Skeletal muscle satellite cell (primary cell): Measurements from ENCODE around the gene ARHGAP40. TPM values are rescaled to one million over a fixed set of nuclear protein-coding genes. Genes with fewer than 3 reads are reported as not detected.
A peak's percentile ranks its signal among the peaks of the same experiment; 100 is the strongest.

Source experiments
- H3K27me3 ChIP-seq: 2 replicates; pipeline ENCODE4 v1.7.0; 2013; ENCODE audit warnings: low read length; ENCODE audit not compliant: control insufficient read depth, insufficient read depth
- H3K36me3 ChIP-seq: 2 replicates; pipeline ENCODE4 v1.7.0; 2013; ENCODE audit warnings: mild to moderate bottlenecking, control low read depth, low read length; ENCODE audit not compliant: insufficient read depth
- H3K4me1 ChIP-seq: 2 replicates; pipeline ENCODE4 v1.7.0; 2013; ENCODE audit warnings: low read length; ENCODE audit not compliant: control insufficient read depth, insufficient read depth
- H3K4me2 ChIP-seq: 2 replicates; pipeline ENCODE4 v1.7.0; 2013; ENCODE audit warnings: mild to moderate bottlenecking, low read length
- H3K4me3 ChIP-seq: 2 replicates; pipeline ENCODE4 v1.7.0; 2013; ENCODE audit warnings: low read length
- H3K9ac ChIP-seq: 2 replicates; pipeline ENCODE4 v1.7.0; 2013; ENCODE audit warnings: mild to moderate bottlenecking, low read depth, low read length, moderate library complexity
- H3K9me3 ChIP-seq: replicated peaks from 2 replicates; pipeline ENCODE4 v1.7.0; 2013; ENCODE audit warnings: mild to moderate bottlenecking, control low read depth, low read length
- total RNA-seq: library from RNA; depleted of rRNA; stranded (reverse); fragments of >200 nt; gene quantifications from 2 replicates; pipeline ENCODE4 v1.2.3, GENCODE V29; 2012; rRNA removed

Gene ARHGAP40
- total RNA-seq: not detected in 2 replicates

DNA sequence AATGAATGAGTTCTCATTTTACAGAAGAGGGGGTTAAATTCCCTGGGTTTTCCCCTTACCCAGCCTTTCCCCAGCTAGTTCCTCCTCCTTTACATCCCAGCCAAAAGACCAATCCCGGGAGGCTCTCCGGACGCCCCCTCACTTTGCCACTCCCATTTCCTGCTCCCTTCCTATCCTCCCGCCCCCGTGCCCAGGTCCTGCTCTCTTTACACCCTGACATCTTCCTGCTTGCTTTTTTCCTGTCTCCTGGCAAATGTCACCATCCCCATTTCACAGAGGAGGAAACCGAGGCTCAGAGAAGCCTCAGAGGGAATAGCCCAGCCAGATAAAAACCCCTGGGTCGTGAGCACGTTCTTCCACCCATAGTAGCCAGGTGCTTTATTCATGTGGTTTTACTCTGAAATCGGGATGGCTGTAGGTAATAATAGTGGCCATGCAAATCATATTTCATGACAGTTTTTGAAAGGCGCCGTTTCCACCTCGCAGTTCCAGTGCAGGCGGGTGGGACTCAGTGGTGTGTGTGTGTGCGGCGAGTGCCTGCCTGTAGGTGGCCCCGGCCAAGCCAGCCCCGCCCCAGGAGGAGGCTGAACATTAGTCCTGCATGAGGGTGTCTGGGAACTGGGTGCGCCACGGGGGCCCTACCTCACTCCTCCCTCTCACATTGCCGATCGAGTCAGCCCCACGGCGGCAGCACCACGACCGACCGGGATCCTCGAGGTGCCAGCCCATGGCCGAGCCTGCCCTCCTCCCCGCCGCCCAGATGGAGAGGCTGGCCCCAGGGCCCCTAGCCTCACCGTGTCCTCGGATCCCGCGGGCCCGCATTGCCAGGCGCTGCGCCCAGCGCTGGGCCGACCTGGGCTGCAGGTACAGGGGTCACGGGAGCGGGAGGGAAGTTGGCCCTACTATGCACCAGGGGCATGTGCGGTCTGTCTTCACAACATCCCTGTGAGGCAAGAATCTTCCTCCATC lies at the start of gene ARHGAP40:
Gene ARHGAP40 (plus strand): TSS at position 594 of the 969 bp plus-strand sequence.
- no peaks in the 10 kb centered on the region for H3K36me3 ChIP-seq
- H3K9ac ChIP-seq: no peak within 1 kb of the TSS
- peaks cover 6% of the 10 kb centered on the region for H3K4me1 ChIP-seq
- no peaks in the 10 kb centered on the region for H3K9me3 ChIP-seq
- peak within 1 kb of the TSS; percentile 56 for H3K4me3 ChIP-seq
- H3K4me2 ChIP-seq: peak within 1 kb of the TSS; percentile 75
- peaks cover 65% of the 10 kb centered on the region for H3K27me3 ChIP-seq

- no peak overlapping the region for H3K4me2 ChIP-seq
- H3K9ac ChIP-seq: no peak overlapping the region
- H3K9me3 ChIP-seq: no peaks in the 10 kb centered on the region
- no peaks in the 10 kb centered on the region for H3K4me1 ChIP-seq
- H3K27me3 ChIP-seq: no peaks in the 10 kb centered on the region
- no peak overlapping the region for H3K4me3 ChIP-seq
- H3K36me3 ChIP-seq: peaks cover 75% of the 10 kb centered on the region
These were observed 46.6 kb upstream of the ARHGAP40 start for GRCh38 chr20:38554986-38555385.

DNA sequence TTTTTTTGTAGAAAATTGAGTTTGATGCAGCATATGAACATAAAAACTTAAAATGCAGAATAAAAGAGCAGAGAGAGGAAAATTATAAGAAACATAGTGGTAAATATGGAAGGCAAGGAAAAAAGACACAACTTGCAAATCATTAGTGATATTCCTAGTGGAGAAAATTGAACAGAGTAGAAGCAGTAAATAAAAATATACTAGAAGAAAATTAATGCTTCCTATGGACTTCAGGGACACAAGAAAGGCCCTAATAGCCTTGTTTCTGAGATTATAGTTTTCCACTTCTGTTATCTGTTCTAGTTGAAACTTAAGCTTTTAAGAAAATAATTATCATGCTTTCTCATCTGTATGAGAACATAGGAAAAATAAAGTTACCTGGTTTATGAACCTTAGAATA lies 46.2 kb upstream of the ARHGAP40 start:
- Histone ChIP-seq H3K36me3 (peaks cover 77% of the 10 kb centered on the region), H3K9me3 (no peaks in the 10 kb centered on the region), H3K4me1 (no peaks in the 10 kb centered on the region), H3K4me3 (no peak overlapping the region), H3K9ac (no peak overlapping the region), H3K4me2 (no peak overlapping the region), H3K27me3 (no peaks in the 10 kb centered on the region)

GRCh38 chr20:38557174-38557573 lies 44.4 kb upstream of the ARHGAP40 start:
- Histone ChIP-seq H3K4me3 (no peak overlapping the region), H3K4me2 (no peak overlapping the region), H3K4me1 (no peaks in the 10 kb centered on the region), H3K27me3 (no peaks in the 10 kb centered on the region), H3K36me3 (peaks cover 64% of the 10 kb centered on the region), H3K9ac (no peak overlapping the region), H3K9me3 (no peaks in the 10 kb centered on the region)

- H3K4me3 ChIP-seq: no peak overlapping the region
- no peaks in the 10 kb centered on the region for H3K27me3 ChIP-seq
- peaks cover 60% of the 10 kb centered on the region for H3K36me3 ChIP-seq
- no peak overlapping the region for H3K4me2 ChIP-seq
- no peak overlapping the region for H3K9ac ChIP-seq
- no peaks in the 10 kb centered on the region for H3K4me1 ChIP-seq
- no peaks in the 10 kb centered on the region for H3K9me3 ChIP-seq
These were observed 42.8 kb upstream of the ARHGAP40 start for GRCh38 chr20:38558596-38559360.

DNA sequence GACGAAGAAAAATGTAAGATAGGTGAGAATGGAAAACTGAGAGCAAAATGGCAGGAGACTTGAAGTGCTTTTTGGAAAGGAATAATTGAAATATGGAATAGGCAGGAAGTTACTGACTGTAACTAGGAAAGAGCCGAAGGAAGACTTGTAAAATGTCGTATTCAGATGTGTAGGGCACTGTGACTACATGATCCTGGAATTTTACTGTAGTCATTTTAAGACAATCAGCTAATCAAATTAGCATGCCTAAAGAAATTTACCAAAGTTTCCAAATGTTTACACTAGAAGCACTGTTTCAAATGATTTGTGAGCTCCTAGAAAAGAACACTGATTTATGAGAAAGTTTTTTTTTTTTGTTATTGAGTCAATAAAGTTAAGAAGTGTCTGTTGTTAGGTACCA lies 41.8 kb upstream of the ARHGAP40 start:
- Histone ChIP-seq H3K9ac (no peak overlapping the region), H3K27me3 (no peaks in the 10 kb centered on the region), H3K4me2 (no peak overlapping the region), H3K4me3 (no peak overlapping the region), H3K4me1 (no peaks in the 10 kb centered on the region), H3K9me3 (no peaks in the 10 kb centered on the region), H3K36me3 (peaks cover 56% of the 10 kb centered on the region)

DNA sequence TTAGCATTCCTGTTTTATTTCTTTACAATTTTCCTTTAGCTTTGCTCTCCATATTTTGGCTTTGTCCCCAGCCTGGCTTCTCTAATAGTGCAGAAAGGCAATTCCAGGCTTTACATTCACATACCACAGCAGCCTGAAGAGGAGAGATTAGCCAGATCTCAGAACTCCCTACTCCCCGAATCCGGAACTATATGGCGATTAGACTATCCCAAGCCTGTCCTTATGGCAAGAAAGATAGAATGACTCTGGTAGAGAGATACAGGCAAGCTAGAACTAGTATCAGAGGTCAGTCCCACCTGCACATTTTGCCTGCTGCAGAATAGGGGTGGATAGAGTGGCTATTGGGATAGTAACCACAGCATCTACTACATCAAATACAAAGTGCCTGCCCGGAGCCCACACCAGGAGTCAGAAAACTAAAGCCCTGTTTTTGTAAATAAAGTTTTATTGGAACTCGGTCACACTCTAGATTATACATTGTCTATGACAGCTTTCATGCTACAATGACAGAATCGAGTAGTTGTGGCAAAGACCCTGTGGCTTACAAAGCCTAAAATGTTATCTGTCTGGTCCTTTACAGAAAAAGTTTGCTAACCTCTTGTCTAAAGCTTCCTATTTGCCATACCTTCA lies 37.7 kb upstream of the ARHGAP40 start:
- no peaks in the 10 kb centered on the region for H3K27me3 ChIP-seq
- H3K4me3 ChIP-seq: no peak overlapping the region
- H3K36me3 ChIP-seq: peaks cover 58% of the 10 kb centered on the region
- H3K4me1 ChIP-seq: no peaks in the 10 kb centered on the region
- no peak overlapping the region for H3K4me2 ChIP-seq
- H3K9me3 ChIP-seq: no peaks in the 10 kb centered on the region
- no peak overlapping the region for H3K9ac ChIP-seq

DNA sequence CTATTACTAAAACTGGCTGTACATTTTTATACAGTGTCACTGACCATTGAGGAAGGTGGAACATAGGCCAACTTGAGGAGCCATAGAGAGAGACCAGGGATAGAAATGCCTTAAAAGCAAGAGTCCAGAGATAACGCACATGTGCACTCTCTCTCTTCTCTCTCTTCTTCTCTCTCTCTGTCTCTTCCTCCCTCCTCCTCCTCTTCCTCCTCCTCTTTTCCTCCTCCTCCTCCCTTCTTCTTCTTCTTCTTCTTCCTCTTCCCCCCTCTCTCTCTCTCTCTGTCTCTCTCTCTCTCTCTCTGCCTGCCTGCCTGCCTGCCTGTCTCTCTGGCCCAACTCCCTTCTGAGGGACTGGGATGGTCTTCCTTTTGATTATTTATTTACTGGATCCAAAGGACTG lies 36.9 kb upstream of the ARHGAP40 start:
- no peaks in the 10 kb centered on the region for H3K9me3 ChIP-seq
- H3K4me1 ChIP-seq: no peaks in the 10 kb centered on the region
- H3K4me3 ChIP-seq: no peak overlapping the region
- H3K4me2 ChIP-seq: no peak overlapping the region
- no peaks in the 10 kb centered on the region for H3K27me3 ChIP-seq
- H3K9ac ChIP-seq: no peak overlapping the region
- H3K36me3 ChIP-seq: peaks cover 59% of the 10 kb centered on the region

GRCh38 chr20:38566036-38566598 lies 35.5 kb upstream of the ARHGAP40 start:
- Histone ChIP-seq H3K4me2 (no peak overlapping the region), H3K36me3 (peaks cover 61% of the 10 kb centered on the region), H3K4me3 (no peak overlapping the region)

DNA sequence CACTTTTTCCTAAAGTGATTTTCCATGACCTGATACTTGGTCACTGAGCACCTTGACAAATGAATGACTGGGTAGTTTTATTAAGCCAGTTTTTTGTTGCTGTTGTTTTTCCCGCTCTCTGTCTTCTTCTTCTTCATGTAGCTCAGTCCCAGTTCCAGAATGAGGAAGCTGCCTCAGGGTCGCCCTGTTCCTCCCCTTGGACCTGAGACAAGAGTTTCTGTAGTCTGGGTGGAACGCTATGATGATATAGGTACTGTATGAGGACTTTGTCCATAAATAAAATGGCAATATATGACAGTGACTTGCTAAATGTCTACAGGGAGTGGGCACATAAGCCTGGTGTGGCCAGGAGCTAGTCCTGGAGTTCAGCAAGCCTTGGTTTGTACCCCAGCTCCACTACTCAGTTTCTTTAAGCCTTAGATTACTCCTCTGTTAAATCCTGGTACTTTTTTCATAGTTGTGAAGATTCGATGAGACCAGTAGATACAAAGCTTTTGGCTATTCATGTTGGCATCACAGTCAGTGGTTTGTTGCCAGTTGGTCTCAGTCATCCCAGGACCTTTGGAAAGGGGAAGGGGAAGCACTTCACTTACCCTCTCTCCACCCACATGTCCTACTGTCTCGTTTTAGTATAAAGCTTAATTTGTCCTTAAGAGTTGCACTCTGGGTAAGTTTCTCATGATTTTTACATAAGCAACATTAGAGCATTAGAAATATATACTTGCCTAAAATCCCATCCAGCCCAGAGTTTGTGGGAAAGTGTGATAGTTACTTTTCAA lies 31.7 kb upstream of the ARHGAP40 start:
- Histone ChIP-seq H3K9me3 (no peaks in the 10 kb centered on the region), H3K27me3 (no peaks in the 10 kb centered on the region), H3K9ac (no peak overlapping the region), H3K4me3 (no peak overlapping the region), H3K36me3 (peaks cover 58% of the 10 kb centered on the region), H3K4me2 (no peak overlapping the region), H3K4me1 (no peaks in the 10 kb centered on the region)

More at GRCh38 chr20:38566036-38566598, 35.5 kb upstream of the ARHGAP40 start:
- Histone ChIP-seq H3K9ac (no peak overlapping the region), H3K27me3 (no peaks in the 10 kb centered on the region), H3K4me1 (no peaks in the 10 kb centered on the region), H3K9me3 (no peaks in the 10 kb centered on the region)
